ENCODE measurements around the gene FAM149B1.
"Not testable (repeated sequence)": the region's sequence is repeated elsewhere in the genome, so short reads cannot be mapped to it uniquely, and the experiment has no call there.

Gene FAM149B1

DNA sequence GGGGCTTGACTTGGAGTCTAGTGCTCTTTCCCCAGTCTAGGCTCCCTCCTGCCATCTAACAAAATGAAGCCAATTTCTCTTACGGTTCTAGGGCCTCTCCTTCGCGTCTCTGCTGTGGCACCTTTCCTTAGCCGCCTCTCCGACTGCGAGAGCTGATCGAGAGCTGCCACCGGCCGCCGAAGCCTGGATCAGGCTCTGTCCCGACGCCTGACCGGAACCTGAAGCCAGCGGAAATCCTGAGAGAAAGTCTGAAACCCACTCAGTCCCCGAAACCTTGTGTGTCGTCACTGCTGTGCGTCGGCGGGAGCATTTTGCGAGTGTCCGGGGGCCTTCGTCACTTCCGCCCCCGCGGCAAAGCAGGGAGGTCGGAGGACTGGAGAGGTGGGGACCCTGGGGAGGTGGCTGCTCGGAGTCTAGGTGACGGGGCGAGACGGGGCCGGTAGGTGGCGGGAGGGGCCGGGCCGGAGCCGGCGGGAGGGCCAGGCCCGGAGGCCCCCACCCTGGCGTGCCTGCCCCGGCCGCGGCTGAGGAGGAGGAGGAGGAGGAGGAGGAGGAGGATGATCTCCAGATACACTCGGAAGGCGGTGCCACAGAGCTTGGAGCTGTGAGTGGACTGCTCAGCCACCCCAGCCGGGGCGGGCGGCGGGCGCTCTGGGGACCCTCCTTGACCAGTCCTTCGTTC is at the start of gene FAM149B1, which contains the start of gene ECD:
FAM149B1 (plus strand) TSS at position 337 of the 682 bp plus-strand sequence; CDS start at position 558, 221 bp downstream.
ECD (minus strand) TSS at position 226 of the 682 bp plus-strand sequence. CDS start 4,071 bp downstream, outside the sequence.
- peak; percentile 30 for DNase-seq

DNA sequence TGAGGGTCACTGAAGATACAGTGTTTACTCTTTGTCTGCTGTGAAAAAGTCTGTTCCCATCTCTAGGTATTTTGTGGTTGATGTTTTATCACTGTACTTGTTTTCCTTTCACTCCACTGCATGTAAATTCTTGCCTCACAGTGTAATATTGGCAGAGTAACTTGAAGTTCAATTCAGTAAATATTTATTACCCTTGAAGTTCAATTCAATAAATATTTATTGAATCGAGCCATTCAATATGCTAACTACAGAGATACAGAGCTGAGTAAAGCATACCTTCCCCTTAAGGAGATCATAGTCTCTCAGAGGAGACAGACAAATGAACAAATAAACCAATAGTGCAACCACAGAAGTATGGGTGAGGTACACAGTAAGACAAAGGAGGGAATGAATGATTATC is 48.5 kb upstream of the FAM149B1 start:
- no peak for DNase-seq

DNA sequence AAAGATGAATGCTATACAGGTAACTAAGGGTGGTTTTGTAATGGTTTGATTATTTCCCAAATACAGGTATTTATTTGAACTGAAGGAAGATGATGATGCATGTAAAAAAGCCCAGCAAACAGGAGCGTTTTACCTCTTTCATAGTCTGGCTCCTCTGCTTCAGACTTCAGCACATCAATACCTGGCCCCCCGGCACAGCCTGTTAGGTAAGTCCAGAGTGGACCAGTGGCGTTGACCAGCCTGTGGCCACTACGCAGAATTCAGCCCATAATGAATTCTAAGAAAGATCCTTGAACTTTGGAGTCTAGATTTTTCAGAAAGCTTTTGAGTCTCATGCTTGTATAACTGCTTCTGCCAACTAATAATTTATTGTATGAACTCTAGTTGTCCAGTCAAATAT is 48.0 kb upstream of the FAM149B1 start:
- DNase-seq, result no peak

DNA sequence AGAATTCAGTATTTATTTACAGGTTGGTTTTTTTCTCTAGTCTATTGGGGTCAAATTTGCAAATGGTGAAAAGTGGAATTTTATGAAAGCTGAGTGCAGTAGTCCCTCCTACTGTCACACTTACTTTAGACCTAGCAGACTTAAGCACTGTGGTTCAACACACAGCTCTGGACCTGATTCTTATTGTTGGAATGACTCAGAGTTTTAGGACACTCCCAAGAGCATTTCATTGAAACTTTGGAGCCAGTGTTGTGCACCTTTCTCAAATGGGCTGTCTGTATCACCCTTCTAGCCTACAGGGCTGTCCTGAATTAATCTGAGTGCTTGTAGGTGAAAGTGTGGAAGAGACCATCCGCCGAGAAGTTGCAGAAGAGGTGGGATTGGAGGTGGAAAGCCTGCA is 41.6 kb upstream of the FAM149B1 start:
- no peak for DNase-seq

DNA sequence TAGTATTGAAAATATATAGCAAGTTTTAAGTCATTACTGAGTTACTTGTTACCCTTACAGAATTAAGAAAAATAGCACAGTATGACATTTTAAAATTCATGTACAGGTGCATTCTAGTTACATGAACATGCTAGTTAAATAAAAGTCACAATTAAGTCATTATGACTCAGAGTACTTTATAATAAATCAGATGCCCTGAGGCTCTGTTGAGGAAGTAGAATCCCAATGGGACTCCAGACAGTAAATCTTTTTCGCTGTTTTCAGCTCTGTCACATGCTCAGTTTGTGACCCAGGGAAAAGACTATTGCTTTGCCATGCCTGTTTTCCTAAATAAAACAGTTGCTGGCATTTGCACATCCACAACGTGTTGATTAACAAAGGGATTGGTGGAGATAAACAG is 36.6 kb upstream of the FAM149B1 start:
- peak; percentile 88 for DNase-seq

DNA sequence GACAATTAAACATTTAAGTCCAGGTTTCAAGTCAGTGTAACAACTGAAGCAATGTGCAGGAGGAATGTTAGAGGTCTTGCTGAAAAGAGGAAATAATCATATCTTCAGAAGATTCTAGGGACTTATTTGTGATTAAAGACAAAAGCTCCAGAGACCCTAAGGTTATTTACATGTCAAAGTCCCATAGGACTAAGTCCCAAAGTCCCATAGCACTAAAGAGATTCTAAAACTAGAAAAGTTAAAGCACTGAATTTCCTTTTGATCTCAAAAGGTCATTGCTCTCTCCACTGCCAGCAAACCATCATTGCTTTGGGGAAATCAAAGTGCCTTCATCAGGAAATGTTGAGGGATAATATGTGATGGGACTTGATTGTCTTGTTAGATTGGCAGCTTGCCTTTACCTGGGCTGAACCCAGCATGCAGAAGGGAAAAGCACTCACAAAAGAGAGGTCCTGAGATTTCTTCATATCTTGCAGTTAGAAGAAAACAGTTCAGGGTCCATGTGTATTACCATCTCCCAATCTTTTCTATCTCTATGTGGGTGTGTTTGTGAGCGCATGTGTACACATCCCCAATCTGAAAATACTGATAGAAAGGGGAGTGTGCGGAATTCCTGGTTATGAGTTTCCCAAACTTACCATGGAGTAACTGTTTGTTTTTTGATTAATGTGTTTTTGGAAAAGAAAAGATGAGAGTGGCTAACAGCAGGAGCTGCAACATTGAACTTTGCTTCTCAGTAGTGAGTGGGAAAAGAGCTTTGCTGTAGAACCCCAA is 35.8 kb upstream of the FAM149B1 start:
- DNase-seq, result peak; percentile 9

DNA sequence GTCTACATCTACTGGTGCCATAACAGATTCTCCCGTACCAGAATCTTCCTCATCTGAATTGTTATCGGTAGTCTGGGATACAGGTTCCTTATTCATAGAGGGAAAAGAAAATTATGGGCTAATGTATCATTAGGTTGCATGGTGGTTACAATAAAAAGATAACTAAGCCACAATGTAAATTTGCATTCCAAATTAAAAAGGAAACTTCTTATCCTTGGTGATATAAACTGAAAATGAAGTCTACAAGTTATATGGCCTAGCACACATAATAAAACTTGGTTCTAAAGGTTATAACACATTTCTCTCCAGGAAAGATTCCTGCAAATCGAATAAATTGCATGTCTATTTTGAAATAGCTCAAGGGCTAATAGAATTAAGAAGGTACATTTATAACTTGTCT is 33.2 kb upstream of the FAM149B1 start:
- DNase-seq, result no peak

DNA sequence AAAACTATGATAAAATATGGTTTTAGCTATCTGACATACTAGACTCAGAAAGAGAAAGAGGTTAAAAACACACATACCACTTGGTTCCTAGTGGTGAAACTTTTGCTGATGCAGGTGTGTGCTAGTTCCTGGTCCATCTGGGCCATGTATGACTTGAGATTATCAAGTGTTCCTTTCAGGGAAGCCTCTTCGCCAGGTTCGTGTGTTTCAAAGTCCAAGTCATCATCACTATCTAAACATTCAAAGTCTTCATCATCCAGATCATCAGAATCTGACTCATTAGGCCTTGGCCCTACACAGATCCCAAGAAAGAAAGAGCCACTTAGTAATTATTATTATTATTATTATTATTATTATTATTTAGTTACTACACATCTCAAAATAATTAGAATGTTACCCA is 31.3 kb upstream of the FAM149B1 start:
- no peak for DNase-seq

DNA sequence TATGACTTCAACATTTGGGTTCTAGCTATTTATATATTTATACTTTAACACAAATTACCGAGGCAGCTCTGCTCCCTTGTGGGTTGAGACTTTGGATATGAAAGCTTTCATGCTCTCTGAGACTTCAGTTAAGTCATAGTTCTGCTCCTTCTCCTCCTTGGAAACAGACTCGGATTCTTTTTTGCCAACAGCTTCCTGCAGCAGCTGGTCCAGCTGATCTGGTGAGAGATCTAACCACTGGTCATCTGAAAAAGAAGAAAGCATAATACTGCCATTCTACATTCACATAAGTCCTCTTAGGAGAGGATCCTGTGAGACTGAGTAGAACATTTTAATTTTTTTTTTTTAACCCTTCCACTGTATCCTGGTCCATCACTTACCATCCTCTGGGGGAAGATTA is 28.7 kb upstream of the FAM149B1 start:
- DNase-seq, result no peak

DNA sequence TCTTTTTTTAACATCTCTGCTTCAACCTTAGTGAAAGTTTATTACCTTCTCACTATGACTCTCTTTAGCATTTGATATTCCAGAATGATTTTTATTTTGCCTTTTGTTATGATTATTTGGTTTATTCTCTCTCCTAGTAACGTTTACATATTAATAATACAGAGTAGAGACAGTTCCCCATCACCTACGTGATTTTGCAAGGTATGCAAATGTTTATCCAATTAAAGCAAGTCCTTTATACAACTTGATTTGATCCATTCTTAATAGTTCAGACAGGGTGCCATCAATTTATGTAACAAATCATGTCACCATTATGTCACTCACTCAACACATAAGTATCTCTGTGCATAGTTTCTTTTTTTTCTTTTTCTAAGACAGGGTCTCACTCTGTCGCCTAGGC is 26.3 kb upstream of the FAM149B1 start:
- DNase-seq, result no peak

DNA sequence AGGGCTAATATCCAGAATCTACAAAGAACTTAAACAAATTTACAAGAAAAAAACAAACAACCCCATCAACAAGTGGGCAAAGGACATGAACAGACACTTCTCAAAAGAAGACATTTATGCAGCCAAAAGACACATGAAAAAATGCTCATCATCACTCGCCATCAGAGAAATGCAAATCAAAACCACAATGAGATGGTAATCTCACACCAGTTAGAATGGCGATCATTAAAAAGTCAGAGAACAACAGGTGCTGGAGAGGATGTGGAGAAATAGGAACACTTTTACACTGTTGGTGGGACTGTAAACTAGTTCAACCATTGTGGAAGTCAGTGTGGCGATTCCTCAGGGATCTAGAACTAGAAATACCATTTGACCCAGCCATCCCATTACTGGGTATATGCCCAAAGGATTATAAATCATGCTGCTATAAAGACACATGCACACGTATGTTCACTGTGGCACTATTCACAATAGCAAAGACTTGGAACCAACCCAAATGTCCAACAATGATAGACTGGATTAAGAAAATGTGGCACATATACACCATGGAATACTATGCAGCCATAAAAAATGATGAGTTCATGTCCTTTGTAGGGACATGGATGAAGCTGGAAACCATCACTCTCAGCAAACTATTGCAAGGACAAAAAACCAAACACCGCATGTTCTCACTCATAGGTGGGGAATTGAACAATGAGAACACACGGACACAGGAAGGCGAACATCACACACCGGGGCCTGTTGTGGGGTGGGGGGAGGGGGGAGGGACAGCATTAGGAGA is 17.1 kb upstream of the FAM149B1 start:
- DNase-seq, result not testable (repeated sequence)

DNA sequence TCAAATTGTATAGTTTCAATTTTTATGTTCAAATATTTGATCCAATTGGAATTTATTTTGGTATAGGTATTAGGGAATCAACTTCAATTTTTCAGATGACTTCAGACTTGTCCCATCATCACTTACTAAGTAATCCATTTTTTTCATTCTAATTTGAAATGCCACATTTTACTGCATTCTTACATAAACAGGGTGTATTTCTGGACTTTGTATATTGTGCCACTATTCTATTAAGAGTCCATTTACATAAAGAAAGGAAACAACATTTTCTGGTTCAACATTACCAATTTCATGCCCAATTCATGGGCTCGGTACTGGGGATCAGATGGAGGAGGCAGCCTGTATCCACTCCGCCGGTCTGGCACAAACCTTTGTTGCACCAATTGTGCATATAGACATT is 15.9 kb upstream of the FAM149B1 start:
- no peak for DNase-seq

DNA sequence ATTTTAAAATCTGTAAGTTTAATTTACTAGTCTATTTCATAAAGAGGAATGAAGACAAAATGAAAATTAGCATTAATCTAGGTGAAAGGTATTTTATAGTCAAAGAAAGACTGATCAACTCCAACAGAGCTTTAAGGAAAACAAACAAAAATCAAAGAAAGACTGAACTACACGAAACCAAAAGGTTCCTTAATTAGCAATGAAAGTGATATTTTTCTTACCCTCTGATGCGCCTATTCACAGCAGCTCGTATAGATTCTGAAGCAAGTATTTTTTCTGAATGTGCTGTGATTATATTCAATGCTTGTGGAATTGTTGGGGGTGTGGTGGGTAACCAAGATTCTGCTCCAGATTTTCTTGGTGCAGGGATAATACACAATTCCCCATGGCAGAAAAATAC is 11.9 kb upstream of the FAM149B1 start:
- DNase-seq, result no peak

DNA sequence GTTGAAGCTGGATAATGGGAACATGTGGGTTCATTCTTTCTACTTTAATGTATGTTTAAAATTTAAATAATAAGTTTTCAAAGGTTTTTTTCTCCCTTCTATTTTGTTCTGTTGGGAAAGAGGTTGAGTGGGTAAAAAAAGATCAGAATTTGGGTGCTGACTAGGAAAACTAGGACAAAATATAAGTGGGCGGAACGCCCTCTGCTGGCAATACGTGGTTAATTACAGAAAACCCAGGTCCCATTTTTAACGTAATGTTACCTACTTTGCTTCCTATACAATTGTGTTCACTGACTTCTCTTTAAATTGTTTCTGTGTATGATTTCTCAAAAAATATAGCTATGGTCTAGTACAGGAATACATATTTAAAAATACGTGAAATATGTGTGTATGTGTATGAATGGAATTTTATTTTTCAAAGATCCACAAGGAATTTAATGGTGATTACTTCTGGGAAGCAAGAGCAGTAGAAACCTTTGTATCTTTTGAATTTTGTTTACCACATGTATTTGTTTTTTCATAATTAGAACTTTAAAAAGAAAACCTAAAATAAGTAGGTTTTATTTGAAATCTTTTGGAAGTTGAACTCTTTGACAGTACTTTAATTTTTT is 8.8 kb upstream of the FAM149B1 start:
- DNase-seq, result peak; percentile 9

DNA sequence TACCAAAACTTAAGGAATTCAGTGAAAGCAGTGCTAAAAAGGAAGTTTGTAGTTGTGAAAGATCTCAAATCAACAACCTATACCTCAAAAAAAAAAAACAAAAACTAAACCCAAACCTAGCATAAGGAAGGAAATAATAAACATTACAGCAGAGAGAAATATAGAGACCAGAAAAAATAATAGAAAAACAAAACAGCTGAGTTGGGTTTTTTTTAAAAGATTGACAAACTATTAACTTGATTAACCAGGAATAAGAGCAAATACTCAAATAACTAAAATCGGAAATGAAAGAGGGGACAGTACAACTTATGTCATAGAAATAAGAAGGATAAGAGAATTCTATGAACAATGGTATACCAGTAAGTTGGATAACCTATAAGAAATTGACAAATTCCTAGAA is 6.8 kb upstream of the FAM149B1 start:
- DNase-seq, result no peak

DNA sequence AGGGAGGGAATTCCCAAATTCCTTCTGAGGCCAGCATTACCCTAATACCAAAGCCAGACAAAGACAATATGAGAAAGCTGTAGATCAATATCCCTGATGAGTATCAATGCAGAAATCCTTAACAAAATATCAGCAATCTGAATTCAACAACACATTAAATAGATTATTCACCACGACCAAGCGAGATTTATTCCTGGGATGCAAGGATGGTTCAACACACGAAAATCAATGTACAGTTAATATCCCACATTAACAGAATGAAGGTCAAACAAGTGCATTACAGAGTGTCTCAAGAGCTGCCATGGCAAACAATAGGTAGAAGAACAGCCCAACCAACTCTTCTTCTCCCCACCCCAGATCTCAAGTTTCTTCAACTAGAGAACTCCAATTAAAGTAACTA is 6.3 kb upstream of the FAM149B1 start:
- no peak for DNase-seq

DNA sequence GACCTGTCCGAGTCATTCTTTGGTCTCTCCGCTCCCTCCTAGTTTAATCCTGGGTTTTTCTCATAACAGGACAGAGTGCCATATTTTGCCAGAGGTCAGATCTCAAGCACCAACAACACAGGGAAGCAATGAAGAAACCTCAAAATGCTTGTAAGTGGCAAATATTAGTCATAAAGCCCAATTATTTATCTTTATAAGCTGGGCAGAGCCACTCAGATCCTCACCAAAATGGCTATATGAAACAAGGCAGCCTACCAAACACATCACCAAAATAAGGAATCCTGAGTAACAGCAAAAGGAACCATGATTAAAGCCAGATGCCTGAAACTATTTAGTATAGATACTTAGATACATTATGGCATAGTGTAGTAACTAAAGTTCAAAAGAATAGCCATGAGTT is 4.8 kb upstream of the FAM149B1 start:
- DNase-seq, result no peak

DNA sequence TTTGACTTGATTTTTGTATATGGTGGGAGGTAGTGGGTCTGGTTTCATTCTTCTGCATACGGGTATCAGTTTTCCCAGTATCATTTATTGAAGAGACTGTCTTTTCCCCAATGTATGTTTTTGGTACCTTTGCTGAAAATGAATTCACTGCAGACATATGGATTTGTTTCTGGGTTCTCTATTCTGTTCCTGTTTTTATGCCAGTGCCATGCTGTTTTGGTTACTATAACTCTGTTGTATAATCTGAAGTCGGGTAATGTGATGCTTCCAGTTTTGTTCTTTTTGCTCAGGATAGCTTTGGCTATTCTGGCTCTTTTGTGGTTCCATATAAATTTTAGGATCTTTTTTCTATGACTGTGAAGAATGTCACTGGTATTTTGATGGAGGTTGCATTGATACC is 947 bp upstream of the FAM149B1 start:
- DNase-seq, result no peak

DNA sequence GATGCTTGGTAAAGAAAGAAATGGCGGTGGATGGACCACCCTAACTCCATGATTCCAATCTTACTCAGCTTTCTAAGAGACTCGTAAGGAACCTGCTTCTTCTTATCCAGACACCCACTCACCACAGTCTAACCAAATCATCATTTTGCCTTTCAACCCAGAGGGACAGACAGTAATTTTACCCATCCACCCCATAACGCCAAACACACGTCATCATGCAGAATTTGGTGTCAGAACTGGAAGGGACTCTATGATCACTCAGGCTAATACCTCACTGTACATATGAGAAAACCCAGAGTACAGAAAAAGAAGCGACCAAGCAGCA is 499 bp upstream of the FAM149B1 start:
- no peak for DNase-seq

DNA sequence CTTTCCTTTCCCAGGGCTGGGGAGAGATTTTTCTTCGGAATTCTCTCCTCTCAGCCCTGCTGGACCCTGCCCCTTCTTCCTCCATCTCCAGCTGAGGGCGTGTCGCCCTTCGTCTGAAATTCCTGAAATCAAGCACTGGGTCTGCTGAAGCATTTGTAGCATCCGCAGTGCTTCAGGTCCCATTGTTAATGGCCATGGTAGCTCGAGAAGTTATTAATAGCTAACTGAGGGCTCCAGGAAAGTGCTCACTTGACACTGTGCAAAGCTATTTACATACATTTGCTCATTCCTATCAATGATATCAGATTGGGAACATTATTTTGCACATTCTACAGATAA is 515 bp downstream of the FAM149B1 start:
- no peak for DNase-seq

DNA sequence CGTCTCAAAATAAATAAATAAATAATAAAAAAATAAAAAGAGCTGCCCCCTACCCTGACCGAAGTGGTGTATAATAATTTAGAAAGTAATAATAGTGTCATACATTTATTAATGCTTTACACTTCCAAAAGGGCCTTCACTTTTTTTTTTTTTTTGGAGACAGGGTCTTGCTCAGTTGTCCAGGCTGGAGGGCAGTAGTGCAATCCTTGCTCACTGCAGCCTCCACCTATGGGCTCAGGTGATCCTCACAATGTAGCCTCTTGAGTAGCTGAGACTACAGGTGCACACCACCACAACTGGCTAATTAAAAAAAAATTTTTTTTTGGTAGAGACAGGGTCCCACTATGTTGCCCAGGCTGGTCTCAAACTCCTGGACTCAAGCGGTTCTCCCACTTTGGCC is 1.4 kb downstream of the FAM149B1 start:
- no peak for DNase-seq

DNA sequence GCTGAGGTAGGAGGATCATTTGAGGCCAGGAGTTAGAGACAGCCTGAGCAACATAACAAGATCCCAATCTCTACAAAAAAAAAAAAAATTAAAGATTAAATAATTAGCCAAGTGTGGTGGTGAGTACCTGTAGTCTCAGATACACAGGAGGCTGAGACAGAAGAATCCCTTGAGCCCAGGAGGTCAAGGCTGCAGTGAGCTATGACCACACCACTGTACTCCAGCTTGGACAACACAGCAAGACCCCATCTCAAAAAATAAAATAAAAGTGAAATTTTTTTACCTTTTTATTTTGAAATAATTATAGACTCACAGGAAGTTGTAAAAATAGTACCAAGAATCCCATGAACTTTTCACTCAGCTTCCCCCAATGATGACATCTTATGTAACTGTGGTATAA is 4.9 kb downstream of the FAM149B1 start:
- no peak for DNase-seq

DNA sequence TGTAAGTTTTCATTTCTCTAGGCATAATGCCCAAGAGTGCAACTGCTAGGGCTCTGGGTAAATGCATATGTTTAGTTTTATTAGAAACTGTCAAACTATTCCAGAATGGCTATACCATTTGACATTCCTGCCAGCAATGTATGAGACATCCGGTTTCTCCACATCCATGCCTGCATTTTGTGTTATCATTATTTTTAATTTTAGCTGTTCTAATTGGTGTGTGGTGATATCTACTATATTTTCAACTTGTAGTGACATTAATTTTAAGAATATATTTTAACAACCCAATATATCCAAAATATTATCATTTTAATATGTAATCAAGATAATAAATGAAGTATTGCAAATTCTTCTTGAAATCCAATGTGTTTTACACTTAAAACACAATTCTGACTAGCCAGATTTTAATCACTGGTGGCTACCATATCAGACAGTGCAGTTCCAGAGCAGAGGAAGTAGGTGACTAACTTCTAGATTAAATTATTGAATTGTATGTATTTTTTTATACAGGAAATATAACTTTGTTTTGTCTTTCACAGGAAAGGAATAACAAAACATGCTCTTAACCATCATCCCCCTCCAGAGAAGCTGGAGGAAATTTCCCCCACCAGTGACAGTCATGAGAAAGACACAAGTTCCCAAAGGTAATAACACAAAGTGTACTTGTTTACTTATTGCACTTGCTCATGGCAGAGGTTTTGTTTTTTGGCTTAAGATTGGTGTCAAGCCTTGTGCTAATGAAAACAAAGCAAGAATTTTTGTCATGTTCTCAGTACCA is 6.4 kb downstream of the FAM149B1 start:
- no peak for DNase-seq

All from NCI-H1436 treated with DMSO at 0.1 percent for 48 hours (cell line).